Adrenal gland (tissue), 12 donors: ENCODE data around the gene RBKS. TPM values are rescaled to one million over a fixed set of nuclear protein-coding genes. Genes with fewer than 3 reads are reported as not detected.

Source experiments
- DNase-seq, 7 donors: peaks; one replicate each; pipeline ENCODE4 v3.0.0-alpha.2; 2019 to 2020
- H3K27ac ChIP-seq, 5 donors: fragments of 200-600 bp; sonication (generic) in 4 of 5; 1 replicate in 3 of 5; 2 replicates in 2 of 5; pipeline versions ENCODE4 v1.5.1 to v1.8.0; 2016 to 2020; ENCODE audit warnings: mild to moderate bottlenecking in 1 of 5
- H3K27me3 ChIP-seq: fragments of 200-600 bp; 2 replicates; pipeline ENCODE4 v1.8.0; 2021
- H3K36me3 ChIP-seq, 2 donors: fragments of 200-600 bp; replicated peaks in 1 of 2; 1 replicate in 1 of 2; 2 replicates in 1 of 2; pipeline versions ENCODE4 v1.5.1 to v1.8.0; 2018 to 2022
- H3K4me1 ChIP-seq, 2 donors: fragments of 200-600 bp; replicated peaks in 1 of 2; 1 replicate in 1 of 2; 2 replicates in 1 of 2; pipeline versions ENCODE4 v1.5.1 to v1.8.0; 2018 to 2021
- H3K4me3 ChIP-seq, 4 donors: fragments of 200-600 bp; sonication (generic) in 3 of 4; one replicate each; pipeline ENCODE4 v1.5.1; 2016 to 2018
- H3K9me3 ChIP-seq, 3 donors: fragments of 200-600 bp; sonication (generic) in 1 of 3; replicated peaks in 1 of 3; 1 replicate in 2 of 3; 2 replicates in 1 of 3; pipeline versions ENCODE4 v1.5.1 to v1.8.0; 2016 to 2021
- CTCF ChIP-seq, 6 experiments: fragments of 450-650 bp in 4 of 6; fragments of 200-600 bp in 2 of 6; sonication (generic) in 1 of 6; IDR thresholded peaks; 1 replicate in 5 of 6; 2 replicates in 1 of 6; pipeline versions ENCODE4 v1.5.1 to v1.8.0; 2016 to 2021; ENCODE audit warnings: antibody characterized with exemption in 6 of 6, mild to moderate bottlenecking in 2 of 6, moderate library complexity in 1 of 6
- POLR2A ChIP-seq, 2 donors: fragments of 450-650 bp; IDR thresholded peaks; one replicate each; pipeline ENCODE4 v1.6.1; 2017; ENCODE audit warnings: antibody characterized with exemption in 2 of 2, mild to moderate bottlenecking in 2 of 2, moderate library complexity in 1 of 2
- WGBS, 4 donors: extraction: QIAGEN DNeasy Blood & Tissue Kit in 2 of 4; methylation state at CpG; one replicate each; pipeline versions ENCODE4 v1.1.5 to v1.1.7; 2013 to 2017; 5-methylcytosine and 5-hydroxymethylcytosine counted together
- intact Hi-C, 2 donors: fragments of 100-400 bp; cut with DNase I; formaldehyde crosslinking; loops; one replicate each; pipeline versions ENCODE4 v1.14.1 to v1.15.0; 2022 to 2023
- polyA plus RNA-seq, 3 donors: library from polyadenylated mRNA; stranded (reverse); fragments of 200-250 nt in 2 of 3; fragments of 350-450 nt in 1 of 3; fragmentation: Illumina TruSeq in 1 of 3; extraction: RNeasy Lipid Tissue Mini Kit (QIAGEN cat#74804) in 1 of 3; gene quantifications; one replicate each; pipeline ENCODE4 v1.2.3, GENCODE V29; 2013 to 2014
- total RNA-seq, 9 donors: library from RNA; depleted of rRNA in 4 of 9; stranded (reverse); fragments of >200 nt in 4 of 9; fragments of 120-200 nt in 1 of 9; fragmentation: NEBNext Ultra II Directional in 1 of 9; extraction: Animal tissue kit (Norgen Biotek cat#: 25700) in 1 of 9; gene quantifications; one replicate each; pipeline versions ENCODE4 v1.1.0 to v1.2.4, GENCODE V29; 2013 to 2023
- donor health status: healthy with polysubstance abuse.
- donor health status: Bipolar disorder and iron deficiency.
- donor health status: DM: yes; HTN: yes; CAD: no.
- donor health status: DM: no; HTN: no; CAD: no.
- donor health status: DM: no; HTN: no; CAD: no.
- donor health status: DM: yes; HTN: yes; CAD: no.

Gene RBKS
- total and polyA plus RNA-seq, 12 donors, result 9.1 to 54.4 (median 20.3) TPM

GRCh38 chr2:27776696-27777095 lies 113.5 kb downstream of the RBKS start:
- DNase-seq, result peak in 2 of 7 donors; percentile 21 to 37
- intact Hi-C loops, result loop anchor here (10.0 kb wide), 2 partner anchors 108 to 618 kb away; partner anchors contain the start of gene FOSL2 (in 1 of the 2)
- 59 to 63% (median 62%) methylated on average over 3 of the region's 3 CpGs for WGBS, 4 donors
- peaks cover 0 to 29% of the 10 kb centered on the region in 2 donors for H3K36me3 ChIP-seq
- H3K9me3 ChIP-seq, result no peaks in the 10 kb centered on the region
- peak overlapping the region; percentile 22 to 95 (median 88) for H3K27ac ChIP-seq
- peaks cover 58 to 71% of the 10 kb centered on the region in 2 donors for H3K4me1 ChIP-seq
- peak overlapping the region in 1 of 4 donors; percentile 26 for H3K4me3 ChIP-seq
- H3K27me3 ChIP-seq, result no peaks in the 10 kb centered on the region
- no peak for TF ChIP-seq POLR2A (IDR thresholded peaks at IDR 0.05)
- TF ChIP-seq CTCF (IDR thresholded peaks at IDR 0.05), result no peak

GRCh38 chr2:27776097-27776496 lies 114.1 kb downstream of the RBKS start:
- no peaks in the 10 kb centered on the region for H3K9me3 ChIP-seq
- WGBS, 4 donors, result 21 to 34% (median 31%) methylated on average over 8 of the region's 8 CpGs
- peaks cover 59 to 65% of the 10 kb centered on the region in 2 donors for H3K4me1 ChIP-seq
- peak; percentile 81 to 96 (median 92) for DNase-seq
- no peak for TF ChIP-seq CTCF (IDR thresholded peaks at IDR 0.05)
- TF ChIP-seq POLR2A (IDR thresholded peaks at IDR 0.05), result peak in 1 of 2 donors; percentile 55
- H3K27me3 ChIP-seq, result no peaks in the 10 kb centered on the region
- H3K4me3 ChIP-seq, result peak overlapping the region in 1 of 4 donors; percentile 26
- peak overlapping the region; percentile 40 to 95 (median 88) for H3K27ac ChIP-seq
- peaks cover 0 to 29% of the 10 kb centered on the region in 2 donors for H3K36me3 ChIP-seq
- intact Hi-C loops, result loop anchor here (10.0 kb wide), 2 partner anchors 109 to 619 kb away; partner anchors contain the start of gene FOSL2 (in 1 of the 2)

GRCh38 chr2:27773959-27774358 lies 116.2 kb downstream of the RBKS start:
- Histone ChIP-seq H3K4me1 (peaks cover 43 to 46% of the 10 kb centered on the region in 2 donors), H3K27ac (peak overlapping the region; percentile 70 to 95 (median 92)), H3K4me3 (peak overlapping the region; percentile 39 to 90 (median 62)), H3K36me3 (peaks cover 0 to 16% of the 10 kb centered on the region in 2 donors), H3K9me3 (no peaks in the 10 kb centered on the region), H3K27me3 (no peaks in the 10 kb centered on the region)
- intact Hi-C loops, result loop anchor here (10.0 kb wide), 2 partner anchors 111 to 621 kb away; partner anchors contain the start of gene FOSL2 (in 1 of the 2)
- 39 to 58% (median 42%) methylated on average over 5 of the region's 5 CpGs for WGBS, 4 donors
- peak in 1 of 7 donors; percentile 21 for DNase-seq
- no peak for TF ChIP-seq CTCF (IDR thresholded peaks at IDR 0.05)
- TF ChIP-seq POLR2A (IDR thresholded peaks at IDR 0.05), result no peak

- DNase-seq, result peak in 1 of 7 donors; percentile 45
- H3K27me3 ChIP-seq, result no peaks in the 10 kb centered on the region
- peak overlapping the region in 3 of 4 donors; percentile 46 to 90 (median 49) for H3K4me3 ChIP-seq
- H3K9me3 ChIP-seq, result no peaks in the 10 kb centered on the region
- TF ChIP-seq POLR2A (IDR thresholded peaks at IDR 0.05) (no peak), CTCF (IDR thresholded peaks at IDR 0.05) (no peak)
- peaks cover 0 to 11% of the 10 kb centered on the region in 2 donors for H3K36me3 ChIP-seq
- intact Hi-C loops, result loop anchor here (10.0 kb wide), 2 partner anchors 112 to 622 kb away; partner anchors contain the start of gene FOSL2 (in 1 of the 2)
- WGBS, 4 donors, result 10 to 25% (median 13%) methylated on average over 2 of the region's 2 CpGs
- peak overlapping the region; percentile 70 to 95 (median 92) for H3K27ac ChIP-seq
- H3K4me1 ChIP-seq, result peaks cover 33 to 35% of the 10 kb centered on the region in 2 donors
Observed at GRCh38 chr2:27772804-27773203, 117.4 kb downstream of the RBKS start.
